Epithelial cell of proximal tubule (primary cell): ENCODE results near the gene PLCD4. TPM values are rescaled to one million over a fixed set of nuclear protein-coding genes. Genes with fewer than 3 reads are reported as not detected.

Experiments used
- DNase-seq: peaks from one replicate; pipeline ENCODE4 v3.0.0-alpha.2; 2011; ENCODE audit warnings: low read depth
- H3K4me3 ChIP-seq: 2 replicates; pipeline ENCODE4 v1.5.1; 2011; ENCODE audit warnings: low read depth, mild to moderate bottlenecking, low read length
- total RNA-seq: library from RNA; depleted of rRNA; stranded (reverse); fragments of >200 nt; gene quantifications from 2 replicates; pipeline ENCODE4 v1.2.3, GENCODE V29; 2015
- TF ChIP-seq, protein P1 (sequence below): conservative IDR thresholded peaks from 2 replicates; pipeline ENCODE4 v1.5.1; 2012; ENCODE audit warnings: low read depth, mild to moderate bottlenecking, low read length

The PLCD4 gene
- total RNA-seq, 1 donor from 2014 or later = 0.29 TPM

DNA sequence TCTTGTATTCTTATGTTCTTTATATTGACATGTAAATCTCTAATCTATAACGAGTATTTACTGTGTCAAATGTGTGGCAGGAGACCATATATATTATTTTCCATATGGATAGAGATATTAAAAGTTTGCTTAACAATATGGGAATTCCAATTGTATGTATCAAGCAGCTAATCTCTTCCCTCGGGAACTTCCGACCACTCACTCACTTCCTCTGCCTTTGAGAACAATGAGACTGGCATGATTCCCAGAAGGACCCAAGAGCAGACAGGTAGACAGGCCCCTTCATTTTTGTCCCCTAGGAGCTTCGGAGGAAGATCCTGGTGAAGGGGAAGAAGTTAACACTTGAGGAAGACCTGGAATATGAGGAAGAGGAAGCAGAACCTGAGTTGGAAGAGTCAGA, 24.1 kb downstream of the PLCD4 start:
- H3K4me3 ChIP-seq = no peak overlapping the region

GRCh38 chr2:218635719-218636118, 28.0 kb downstream of the PLCD4 start:
- TF ChIP-seq, protein P1, sequence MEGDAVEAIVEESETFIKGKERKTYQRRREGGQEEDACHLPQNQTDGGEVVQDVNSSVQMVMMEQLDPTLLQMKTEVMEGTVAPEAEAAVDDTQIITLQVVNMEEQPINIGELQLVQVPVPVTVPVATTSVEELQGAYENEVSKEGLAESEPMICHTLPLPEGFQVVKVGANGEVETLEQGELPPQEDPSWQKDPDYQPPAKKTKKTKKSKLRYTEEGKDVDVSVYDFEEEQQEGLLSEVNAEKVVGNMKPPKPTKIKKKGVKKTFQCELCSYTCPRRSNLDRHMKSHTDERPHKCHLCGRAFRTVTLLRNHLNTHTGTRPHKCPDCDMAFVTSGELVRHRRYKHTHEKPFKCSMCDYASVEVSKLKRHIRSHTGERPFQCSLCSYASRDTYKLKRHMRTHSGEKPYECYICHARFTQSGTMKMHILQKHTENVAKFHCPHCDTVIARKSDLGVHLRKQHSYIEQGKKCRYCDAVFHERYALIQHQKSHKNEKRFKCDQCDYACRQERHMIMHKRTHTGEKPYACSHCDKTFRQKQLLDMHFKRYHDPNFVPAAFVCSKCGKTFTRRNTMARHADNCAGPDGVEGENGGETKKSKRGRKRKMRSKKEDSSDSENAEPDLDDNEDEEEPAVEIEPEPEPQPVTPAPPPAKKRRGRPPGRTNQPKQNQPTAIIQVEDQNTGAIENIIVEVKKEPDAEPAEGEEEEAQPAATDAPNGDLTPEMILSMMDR = no peak
- no peak for DNase-seq
- no peak overlapping the region for H3K4me3 ChIP-seq

More for the DNA sequence above, 24.1 kb downstream of the PLCD4 start:
- no peak for DNase-seq
- TF ChIP-seq, protein P1 = no peak

DNA sequence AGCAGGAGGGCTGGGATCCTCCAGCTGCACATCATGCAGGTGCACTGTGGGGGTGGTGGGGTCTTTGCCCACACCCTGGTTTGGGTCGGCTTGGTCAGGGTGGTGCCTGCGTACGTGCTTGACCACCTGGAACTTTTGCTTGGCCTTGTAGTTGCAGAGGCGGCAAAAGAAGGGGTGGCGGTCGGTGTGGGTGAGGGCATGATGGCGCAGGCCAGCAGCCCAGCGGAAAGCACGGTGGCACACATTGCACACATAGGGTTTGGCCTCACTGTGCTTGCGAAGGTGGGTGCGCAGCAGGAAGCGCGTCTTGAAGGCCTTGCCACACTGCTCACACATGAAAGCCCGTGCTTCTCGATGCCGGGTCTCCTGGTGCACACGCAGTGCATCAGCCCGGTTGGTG, 30.7 kb downstream of the PLCD4 start:
- no peak overlapping the region for H3K4me3 ChIP-seq
- TF ChIP-seq, protein P1 = no peak
- no peak for DNase-seq

DNA sequence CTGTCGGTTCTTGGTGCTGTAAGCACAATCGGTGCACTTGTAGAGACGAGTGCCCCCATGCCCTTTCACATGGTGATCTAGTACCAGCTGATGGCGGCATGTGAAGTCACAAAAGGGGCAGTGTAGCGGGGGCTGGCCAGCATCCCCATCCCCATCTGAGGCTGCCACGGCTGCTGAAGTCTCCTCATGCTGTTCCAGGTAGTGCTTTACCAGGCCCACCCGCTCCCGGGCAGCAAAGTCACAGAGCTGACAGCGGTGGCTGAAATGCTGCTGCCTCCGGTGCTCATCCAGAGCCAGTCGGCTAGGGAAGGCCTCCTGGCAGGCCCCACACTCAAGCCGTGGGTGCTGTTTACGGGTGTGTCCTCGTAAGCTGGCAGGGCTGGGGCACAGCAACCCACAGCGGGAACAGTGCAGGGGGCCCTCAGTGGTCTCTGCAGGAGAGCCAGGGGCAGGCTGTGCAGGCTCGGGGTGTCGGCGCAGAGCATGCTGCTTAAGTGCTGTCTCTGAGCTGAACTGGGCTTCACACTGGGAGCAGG, 34.5 kb downstream of the PLCD4 start:
- TF ChIP-seq, protein P1 = no peak
- no peak for DNase-seq
- H3K4me3 ChIP-seq = no peak overlapping the region

GRCh38 chr2:218642786-218643185, 35.1 kb downstream of the PLCD4 start:
- TF ChIP-seq, protein P1 = no peak
- no peak for DNase-seq
- no peak overlapping the region for H3K4me3 ChIP-seq

DNA sequence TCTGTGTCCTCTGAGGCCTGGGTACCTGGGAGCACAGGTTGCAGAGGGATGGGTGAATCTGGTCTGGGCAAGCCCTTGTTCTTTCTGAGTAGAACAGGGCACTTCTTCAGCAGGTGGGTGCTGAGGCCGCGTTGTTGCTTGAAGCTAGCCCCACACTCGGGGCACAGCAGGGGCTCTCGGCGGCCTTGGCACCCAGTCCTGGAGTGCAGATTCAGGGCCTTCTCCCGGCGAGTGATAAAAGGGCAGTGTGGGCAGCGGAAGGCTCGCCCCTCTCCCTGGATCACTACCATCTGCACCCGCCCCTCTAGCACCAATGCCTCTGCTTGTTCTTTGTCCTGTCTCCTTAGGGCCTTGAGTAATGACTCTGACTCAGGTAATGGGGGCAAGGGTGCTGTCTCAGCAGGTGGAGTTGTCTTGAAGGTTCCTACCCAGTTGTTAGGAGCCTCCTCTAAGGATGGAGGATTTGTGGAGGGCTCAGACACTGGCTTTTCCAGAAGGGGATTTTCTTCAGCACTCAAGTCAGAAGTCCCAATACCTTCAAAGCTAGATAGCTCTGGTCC, 36.1 kb downstream of the PLCD4 start:
- H3K4me3 ChIP-seq = no peak overlapping the region
- TF ChIP-seq, protein P1 = no peak
- DNase-seq = no peak

DNA sequence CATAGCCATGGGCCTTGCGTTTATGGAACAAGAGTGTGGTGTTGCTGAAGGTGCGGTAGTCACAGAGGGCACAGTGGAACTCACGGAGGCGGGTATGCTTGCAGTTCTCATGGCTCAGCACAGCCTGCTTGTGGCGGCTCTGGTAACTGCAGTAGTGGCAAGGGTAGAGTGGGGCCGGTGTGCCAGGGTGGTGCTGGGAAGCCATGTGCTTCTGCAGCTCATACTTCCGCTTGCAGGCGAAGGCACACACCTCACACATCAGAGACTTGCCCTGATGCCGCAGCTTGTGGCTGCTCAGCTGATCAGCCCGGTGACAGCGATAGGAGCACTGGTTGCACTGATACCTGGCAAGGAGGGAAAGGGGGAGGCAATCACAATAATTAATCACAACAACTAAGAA, 37.0 kb downstream of the PLCD4 start:
- no peak for DNase-seq
- H3K4me3 ChIP-seq = no peak overlapping the region
- TF ChIP-seq, protein P1 = peak; percentile 67
